T follicular helper cell (primary cell): ENCODE measurements around the gene OPN1MW.
"Not testable (repeated sequence)": the region's sequence is repeated elsewhere in the genome, so short reads cannot be mapped to it uniquely, and the experiment has no call there.

Experiments
- DNase-seq: peaks from one replicate; pipeline ENCODE4 v3.0.0-alpha.2; 2020; ENCODE audit warnings: low read depth

OPN1MW gene

DNA sequence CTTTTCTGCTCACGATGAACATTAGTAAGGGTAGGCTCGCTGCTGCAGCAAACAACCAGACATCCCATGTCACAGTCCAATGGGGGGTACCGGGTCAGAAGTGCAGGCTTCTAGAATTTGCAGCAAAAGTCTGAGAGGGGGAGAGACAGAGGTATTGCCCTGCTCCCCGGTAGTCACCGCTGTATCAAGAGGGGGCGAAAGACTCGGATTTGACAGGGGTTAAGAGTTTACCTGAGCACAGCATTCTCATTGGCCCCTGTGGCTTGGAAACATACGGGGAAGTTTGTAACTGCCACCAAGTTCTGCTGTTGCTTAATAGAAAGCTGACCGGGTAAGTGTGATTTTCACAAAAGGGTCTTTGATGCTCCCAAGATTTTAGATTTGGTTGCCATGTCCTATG, 28.7 kb downstream of the OPN1MW start:
- not testable (repeated sequence) for DNase-seq

DNA sequence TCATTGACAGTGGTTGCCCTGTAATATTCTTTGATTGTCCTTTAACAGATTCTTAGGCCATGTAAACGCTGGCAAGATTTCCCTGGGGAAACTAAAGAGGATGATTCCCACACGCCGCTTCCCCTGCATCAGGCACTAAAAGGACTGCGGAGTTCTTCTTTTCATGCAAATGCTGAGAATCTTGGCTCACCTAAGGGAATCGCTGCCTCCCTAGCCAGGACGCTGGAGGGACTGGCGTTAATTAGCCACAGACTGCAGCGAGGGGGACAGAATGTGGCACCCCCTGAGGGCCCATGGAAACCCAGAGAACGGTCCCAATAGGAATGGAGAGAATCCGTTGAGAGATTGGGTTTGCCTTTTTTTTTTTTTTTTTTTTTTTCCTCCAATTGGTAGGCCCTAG, 29.1 kb downstream of the OPN1MW start:
- not testable (repeated sequence) for DNase-seq

DNA sequence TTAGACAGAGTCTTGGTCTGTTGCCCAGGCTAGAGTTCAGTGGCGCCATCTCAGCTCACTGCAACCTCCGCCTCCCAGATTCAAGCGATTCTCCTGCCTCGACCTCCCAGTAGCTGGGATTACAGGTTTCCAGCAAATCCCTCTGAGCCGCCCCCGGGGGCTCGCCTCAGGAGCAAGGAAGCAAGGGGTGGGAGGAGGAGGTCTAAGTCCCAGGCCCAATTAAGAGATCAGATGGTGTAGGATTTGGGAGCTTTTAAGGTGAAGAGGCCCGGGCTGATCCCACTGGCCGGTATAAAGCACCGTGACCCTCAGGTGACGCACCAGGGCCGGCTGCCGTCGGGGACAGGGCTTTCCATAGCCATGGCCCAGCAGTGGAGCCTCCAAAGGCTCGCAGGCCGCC, 37.1 kb downstream of the OPN1MW start, which contains the start of gene OPN1MW2:
Gene OPN1MW2 (plus strand): TSS at position 301 of the 400 bp plus-strand sequence. CDS start 60 bp downstream, at position 361.
- not testable (repeated sequence) for DNase-seq

GRCh38 chrX:154225292-154225691, 42.9 kb downstream of the OPN1MW start:
- not testable (repeated sequence) for DNase-seq

DNA sequence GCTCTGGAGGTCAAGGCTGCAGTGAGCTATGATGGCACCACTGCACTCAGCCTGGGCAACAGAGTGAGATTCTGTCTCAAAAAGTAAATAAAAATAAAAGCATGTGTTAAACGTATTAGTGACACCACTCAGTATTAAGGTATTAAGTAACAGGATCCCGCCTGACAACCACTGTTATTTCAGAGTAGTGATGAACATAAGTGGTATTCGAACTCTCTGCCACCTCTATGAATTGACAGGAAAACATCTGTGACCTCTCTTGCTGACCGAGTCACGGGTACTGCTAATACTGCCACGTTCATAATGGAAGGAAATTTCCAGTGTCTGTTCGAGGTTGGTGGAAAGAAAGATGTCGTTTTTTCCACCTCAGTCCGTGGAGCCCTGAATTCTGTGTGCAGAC, 44.3 kb downstream of the OPN1MW start:
- DNase-seq = not testable (repeated sequence)

DNA sequence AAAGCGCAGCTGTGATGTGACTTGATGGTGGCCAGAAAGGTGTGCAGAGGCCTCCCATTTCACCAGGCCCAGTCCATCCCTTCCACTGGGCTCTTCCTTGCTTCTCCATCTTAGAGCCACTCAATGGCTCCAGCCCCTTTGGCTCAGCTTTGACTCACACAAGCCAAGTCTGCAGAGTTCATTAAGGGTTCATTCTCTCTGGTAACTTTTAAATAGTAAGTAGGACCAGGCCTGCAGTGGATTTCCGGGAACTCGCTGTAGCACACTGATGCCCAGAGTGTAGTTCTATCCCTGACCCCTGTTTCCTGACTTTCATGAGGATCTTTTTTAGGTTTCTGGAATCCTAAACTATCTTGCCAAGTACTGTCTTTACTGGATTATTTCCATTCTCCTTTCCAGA, 49.0 kb downstream of the OPN1MW start:
- not testable (repeated sequence) for DNase-seq

GRCh38 chrX:154233620-154234019, 51.2 kb downstream of the OPN1MW start:
- not testable (repeated sequence) for DNase-seq

GRCh38 chrX:154238939-154239559, 56.7 kb downstream of the OPN1MW start:
- DNase-seq = not testable (repeated sequence)

- DNase-seq = not testable (repeated sequence)
These were observed 57.6 kb downstream of the OPN1MW start for GRCh38 chrX:154239982-154240503.
